B cell (primary cell): ENCODE results near the gene TMCO6. TPM values are rescaled to one million over a fixed set of nuclear protein-coding genes. Genes with fewer than 3 reads are reported as not detected.
"Not testable (repeated sequence)": the region's sequence is repeated elsewhere in the genome, so short reads cannot be mapped to it uniquely, and the experiment has no call there.

Experiments used
- ATAC-seq: fragments of 200-7000 bp; cut with Tn5 transposase; one replicate; pipeline ENCODE4 v1.10.0; 2021; ENCODE audit warnings: low read depth, mild to moderate bottlenecking, moderate number of reproducible peaks, moderate library complexity
- CTCF ChIA-PET: fragments of 350-600 bp; sonication (Branson Sonifier 250); formaldehyde crosslinking; loops from one replicate; lab custom pipeline; 2021; ENCODE audit warnings: antibody characterized with exemption, inconsistent platforms; lab: Charles Lee
- POLR2A ChIA-PET: fragments of 350-600 bp; sonication (Branson Sonifier 250); formaldehyde crosslinking; loops from one replicate; lab custom pipeline; 2021; ENCODE audit warnings: antibody characterized with exemption; lab: Charles Lee
- DNase-seq: peaks from one replicate; pipeline ENCODE4 v3.0.0; 2013
- H2AFZ ChIP-seq: 2 replicates; pipeline ENCODE4 v1.6.1; 2012; ENCODE audit warnings: mild to moderate bottlenecking, low read depth, low read length; ENCODE audit not compliant: insufficient read depth, poor library complexity, severe bottlenecking
- H3K27ac ChIP-seq, 2 donors: 1 replicate in 1 of 2; 2 replicates in 1 of 2; pipeline ENCODE4 v1.5.1; 2012 to 2013; ENCODE audit warnings: low read length in 2 of 2, mild to moderate bottlenecking in 2 of 2, moderate library complexity in 1 of 2
- H3K27me3 ChIP-seq, 4 experiments: fragments of 200-600 bp in 1 of 4; sonication (generic) in 1 of 4; replicated peaks in 1 of 4; 1 replicate in 2 of 4; 2 replicates in 2 of 4; pipeline versions ENCODE4 v1.6.1 to v1.7.0; 2013 to 2016; ENCODE audit warnings: low read length in 3 of 4, mild to moderate bottlenecking in 2 of 4, mixed read lengths in 1 of 4, moderate library complexity in 1 of 4; ENCODE audit not compliant: insufficient read depth in 4 of 4, control insufficient read depth in 3 of 4; ENCODE audit errors: control extremely low read depth in 1 of 4
- H3K36me3 ChIP-seq, 2 experiments: replicated peaks in 1 of 2; 1 replicate in 1 of 2; 2 replicates in 1 of 2; pipeline versions ENCODE4 v1.6.1 to v1.7.1; 2013; ENCODE audit warnings: low read length in 1 of 2; ENCODE audit not compliant: insufficient read depth in 2 of 2, control insufficient read depth in 1 of 2; ENCODE audit errors: control extremely low read depth in 1 of 2, extremely low read depth in 1 of 2
- H3K4me1 ChIP-seq, 2 donors: fragments of 200-600 bp in 1 of 2; sonication (generic) in 1 of 2; 1 replicate in 1 of 2; 2 replicates in 1 of 2; pipeline versions ENCODE4 v1.5.1 to v1.6.1; 2013 to 2017; ENCODE audit warnings: low read length in 2 of 2; ENCODE audit not compliant: control insufficient read depth in 2 of 2, insufficient read depth in 2 of 2
- H3K4me2 ChIP-seq: replicated peaks from 2 replicates; pipeline ENCODE3; 2012; ENCODE audit warnings: mild to moderate bottlenecking, low read depth, low read length; ENCODE audit not compliant: poor library complexity, severe bottlenecking
- H3K4me3 ChIP-seq, 5 experiments: fragments of 200-600 bp in 1 of 5; sonication (generic) in 1 of 5; 1 replicate in 3 of 5; 2 replicates in 2 of 5; pipeline versions ENCODE4 v1.5.1 to v1.7.0; 2011 to 2016; ENCODE audit warnings: low read length in 4 of 5, mild to moderate bottlenecking in 4 of 5, low read depth in 2 of 5, control low read depth in 1 of 5, moderate library complexity in 1 of 5; ENCODE audit not compliant: insufficient read depth in 1 of 5; ENCODE audit errors: control extremely low read depth in 1 of 5, extremely low read depth in 1 of 5
- H3K79me2 ChIP-seq: fragments of 200-600 bp; sonication (generic); one replicate; pipeline ENCODE4 v1.6.0; 2016; ENCODE audit warnings: low read length; ENCODE audit not compliant: control insufficient read depth, insufficient read depth
- H3K9ac ChIP-seq: fragments of 200-600 bp; sonication (generic); 2 replicates; pipeline ENCODE4 v1.6.1; 2017; ENCODE audit warnings: mild to moderate bottlenecking, low read length, moderate library complexity
- H3K9me3 ChIP-seq, 3 donors: one replicate each; pipeline versions ENCODE4 v1.6.1 to v1.7.1; 2013; ENCODE audit warnings: low read length in 2 of 3; ENCODE audit not compliant: control insufficient read depth in 2 of 3, insufficient read depth in 1 of 3; ENCODE audit errors: control extremely low read depth in 1 of 3
- H4K20me1 ChIP-seq: 2 replicates; pipeline ENCODE4 v1.6.0; 2012; ENCODE audit warnings: mild to moderate bottlenecking, low read length; ENCODE audit not compliant: insufficient read depth, control insufficient read depth, poor library complexity, severe bottlenecking
- H3K27ac Mint-ChIP-seq: one replicate; pipeline ENCODE4 v1.8.0; 2021; ENCODE audit warnings: mixed read lengths
- H3K27me3 Mint-ChIP-seq: one replicate; pipeline ENCODE4 v1.8.0; 2021; ENCODE audit warnings: mixed read lengths
- H3K4me1 Mint-ChIP-seq: one replicate; pipeline ENCODE4 v1.8.0; 2021; ENCODE audit warnings: mixed read lengths
- H3K4me3 Mint-ChIP-seq: one replicate; pipeline ENCODE4 v1.8.0; 2021; ENCODE audit warnings: mixed read lengths
- H3K9me3 Mint-ChIP-seq: one replicate; pipeline ENCODE4 v1.8.0; 2022; ENCODE audit warnings: mixed read lengths; ENCODE audit not compliant: insufficient read depth
- EZH2 ChIP-seq: IDR thresholded peaks from 2 replicates; pipeline ENCODE4 v1.6.1; 2012; ENCODE audit warnings: borderline replicate concordance, low read depth, mild to moderate bottlenecking, moderate library complexity, low read length; ENCODE audit not compliant: insufficient read depth, poor library complexity, severe bottlenecking
- WGBS: methylation state at CpG from one replicate; pipeline ENCODE4 v1.1.5; 2013; ENCODE audit warnings: missing lambda C conversion rate; ENCODE audit not compliant: insufficient coverage; 5-methylcytosine and 5-hydroxymethylcytosine counted together
- intact Hi-C: fragments of 100-400 bp; cut with micrococcal nuclease; formaldehyde crosslinking; loops from one replicate; pipeline ENCODE4 v1.10.0; 2022
- polyA plus RNA-seq: library from polyadenylated mRNA; depleted of rRNA; stranded (reverse); fragments of >200 nt; gene quantifications from 2 replicates; pipeline ENCODE4 v1.2.3, GENCODE V29; 2012
- total RNA-seq, 2 donors: library from RNA; stranded (reverse); fragments of 120-200 nt in 1 of 2; gene quantifications; 1 replicate in 1 of 2; 2 replicates in 1 of 2; pipeline versions ENCODE4 v1.2.3 to v1.2.4, GENCODE V29; 2013 to 2022
- TF ChIP-seq, protein P1 (sequence below): fragments of 200-600 bp; IDR thresholded peaks from one replicate; pipeline ENCODE4 v1.8.0; 2022; ENCODE audit warnings: antibody characterized with exemption, mild to moderate bottlenecking

TMCO6 gene
- total and polyA plus RNA-seq, 2 donors (not counting 1 experiment from before 2014, with no cell fraction given): 33.3 to 70.4 TPM

- ChIA-PET CTCF (interaction anchor here (0.6 to 1.8 kb wide), 15 partner anchors 8 to 403 kb away, joined by 3 to 16 read pairs (median 4); partner anchors contain the start of genes ANKHD1, EIF4EBP3, HARS1 and HARS2), POLR2A (interaction anchor here (0.8 to 1.8 kb wide), 12 partner anchors 8 to 245 kb away, joined by 3 to 19 read pairs (median 6); partner anchors contain the start of genes ANKHD1, CD14, HARS1 and HARS2)
- H3K4me3 Mint-ChIP-seq: peak overlapping the region; percentile 99
- H3K27ac Mint-ChIP-seq: peak overlapping the region; percentile 98
- Histone ChIP-seq H3K79me2 (peaks cover 65% of the 10 kb centered on the region), H3K9me3 (no peaks in the 10 kb centered on the region), H3K4me3 (peak overlapping the region; percentile 81 to 94 (median 89)), H3K27ac (peak overlapping the region; percentile 88 to 93), H3K9ac (peak overlapping the region; percentile 81), H3K27me3 (no peaks in the 10 kb centered on the region), H4K20me1 (peaks cover 5% of the 10 kb centered on the region), H2AFZ (peak overlapping the region; percentile 89), H3K4me2 (peak overlapping the region; percentile 83), H3K36me3 (peaks cover 1 to 45% of the 10 kb centered on the region in 2 experiments), H3K4me1 (peaks cover 15 to 20% of the 10 kb centered on the region in 2 donors)
- TF ChIP-seq, protein P1, sequence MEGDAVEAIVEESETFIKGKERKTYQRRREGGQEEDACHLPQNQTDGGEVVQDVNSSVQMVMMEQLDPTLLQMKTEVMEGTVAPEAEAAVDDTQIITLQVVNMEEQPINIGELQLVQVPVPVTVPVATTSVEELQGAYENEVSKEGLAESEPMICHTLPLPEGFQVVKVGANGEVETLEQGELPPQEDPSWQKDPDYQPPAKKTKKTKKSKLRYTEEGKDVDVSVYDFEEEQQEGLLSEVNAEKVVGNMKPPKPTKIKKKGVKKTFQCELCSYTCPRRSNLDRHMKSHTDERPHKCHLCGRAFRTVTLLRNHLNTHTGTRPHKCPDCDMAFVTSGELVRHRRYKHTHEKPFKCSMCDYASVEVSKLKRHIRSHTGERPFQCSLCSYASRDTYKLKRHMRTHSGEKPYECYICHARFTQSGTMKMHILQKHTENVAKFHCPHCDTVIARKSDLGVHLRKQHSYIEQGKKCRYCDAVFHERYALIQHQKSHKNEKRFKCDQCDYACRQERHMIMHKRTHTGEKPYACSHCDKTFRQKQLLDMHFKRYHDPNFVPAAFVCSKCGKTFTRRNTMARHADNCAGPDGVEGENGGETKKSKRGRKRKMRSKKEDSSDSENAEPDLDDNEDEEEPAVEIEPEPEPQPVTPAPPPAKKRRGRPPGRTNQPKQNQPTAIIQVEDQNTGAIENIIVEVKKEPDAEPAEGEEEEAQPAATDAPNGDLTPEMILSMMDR: no peak
- TF ChIP-seq EZH2: no peak
- intact Hi-C loops: loop anchor here (1.0 kb wide), 7 partner anchors 8 to 246 kb away; partner anchors contain the start of genes ANKHD1, APBB3, EIF4EBP3 and HARS1
- H3K9me3 Mint-ChIP-seq: no peaks in the 10 kb centered on the region
- no peaks in the 10 kb centered on the region for H3K27me3 Mint-ChIP-seq
- H3K4me1 Mint-ChIP-seq: peaks cover 36% of the 10 kb centered on the region
- ATAC-seq: no peak
- WGBS: under 1% methylated on average over 27 of the region's 27 CpGs
- DNase-seq: no peak
Observed at GRCh38 chr5:140647042-140647419, 7.8 kb downstream of the TMCO6 start.

GRCh38 chr5:140658870-140659269 is 19.6 kb downstream of the TMCO6 start:
- Histone ChIP-seq H2AFZ (no peak overlapping the region), H3K27ac (no peak overlapping the region), H3K79me2 (no peaks in the 10 kb centered on the region), H3K4me1 (no peaks in the 10 kb centered on the region), H3K27me3 (no peaks in the 10 kb centered on the region), H3K4me2 (no peak overlapping the region), H3K9me3 (no peaks in the 10 kb centered on the region), H4K20me1 (no peaks in the 10 kb centered on the region), H3K36me3 (peaks cover 0 to 89% of the 10 kb centered on the region in 2 experiments), H3K9ac (no peak overlapping the region), H3K4me3 (no peak overlapping the region)
- no peak for DNase-seq
- intact Hi-C loops: no loop called here
- no peak overlapping the region for H3K4me3 Mint-ChIP-seq
- no peaks in the 10 kb centered on the region for H3K4me1 Mint-ChIP-seq
- H3K27me3 Mint-ChIP-seq: no peaks in the 10 kb centered on the region
- CTCF ChIA-PET: no interaction called here
- WGBS: 97% methylated on average over 12 of the region's 17 CpGs
- POLR2A ChIA-PET: no interaction called here
- H3K27ac Mint-ChIP-seq: no peak overlapping the region
- no peak for TF ChIP-seq EZH2
- TF ChIP-seq, protein P1: no peak
- H3K9me3 Mint-ChIP-seq: no peaks in the 10 kb centered on the region
- no peak for ATAC-seq

- H3K27me3 Mint-ChIP-seq, intact Hi-C loops, ATAC-seq, H3K27ac ChIP-seq, H3K27me3 ChIP-seq, H3K4me3 ChIP-seq, H3K4me3 Mint-ChIP-seq, H3K4me2 ChIP-seq, H3K4me1 Mint-ChIP-seq, H4K20me1 ChIP-seq, H2AFZ ChIP-seq, H3K9me3 ChIP-seq, H3K9me3 Mint-ChIP-seq, H3K9ac ChIP-seq, H3K27ac Mint-ChIP-seq, DNase-seq, H3K4me1 ChIP-seq, H3K79me2 ChIP-seq, POLR2A ChIA-PET: not testable (repeated sequence)
- CTCF ChIA-PET: interaction anchor here (1.1 kb wide), 1 partner anchor 13 kb away, joined by 3 read pairs; the partner anchor contains the start of genes IK and NDUFA2
- peaks cover 0 to 74% of the 10 kb centered on the region in 2 experiments for H3K36me3 ChIP-seq
- 98% methylated on average over 3 of the region's 6 CpGs for WGBS
Observed at GRCh38 chr5:140660371-140660770, 21.1 kb downstream of the TMCO6 start.
